ENCODE measurements around the gene PCYT1B.
"Not testable (repeated sequence)": the region's sequence is repeated elsewhere in the genome, so short reads cannot be mapped to it uniquely, and the experiment has no call there.

PCYT1B gene

DNA sequence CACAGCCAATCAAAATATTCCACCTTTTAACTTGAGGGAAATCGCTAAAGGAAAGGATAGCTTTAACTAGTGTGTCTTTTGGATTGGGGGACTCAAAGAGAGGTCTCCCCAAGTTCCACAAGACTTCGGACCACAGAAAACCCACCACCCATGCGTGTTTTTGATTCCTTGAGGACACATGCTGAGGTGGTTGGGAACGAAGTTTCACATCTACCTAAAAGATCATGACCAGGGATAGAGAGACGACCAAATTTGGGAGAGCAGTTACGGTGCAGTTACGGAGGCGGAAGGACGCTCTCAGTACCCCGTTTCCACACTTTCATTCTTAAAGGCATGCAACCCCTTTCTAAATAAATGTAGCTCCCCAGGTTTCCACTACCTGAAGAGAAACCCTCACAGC lies 1.1 kb downstream of the PCYT1B start:
- DNase-seq (ENCODE audit: low spot score) = no peak

DNA sequence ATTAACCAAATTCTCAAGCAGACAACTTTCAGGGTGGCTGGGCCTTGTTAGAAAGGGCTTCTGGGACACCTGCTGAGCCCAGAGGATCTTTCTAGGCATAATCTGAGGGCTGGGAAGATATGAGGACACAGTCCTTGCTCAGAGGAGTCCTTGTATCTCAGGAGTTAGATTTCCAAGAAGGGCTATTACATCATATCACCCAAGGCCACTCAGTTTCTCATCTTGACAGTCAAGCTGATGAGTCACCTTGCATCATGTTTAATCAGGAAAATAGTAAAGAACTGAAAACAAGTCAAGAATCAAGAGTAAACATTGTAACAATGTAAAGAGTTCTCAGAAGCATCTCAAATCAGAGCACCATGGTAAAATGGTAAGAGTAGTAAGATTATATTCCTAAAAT lies 4.0 kb downstream of the PCYT1B start:
- DNase-seq (ENCODE audit: low spot score) = no peak

DNA sequence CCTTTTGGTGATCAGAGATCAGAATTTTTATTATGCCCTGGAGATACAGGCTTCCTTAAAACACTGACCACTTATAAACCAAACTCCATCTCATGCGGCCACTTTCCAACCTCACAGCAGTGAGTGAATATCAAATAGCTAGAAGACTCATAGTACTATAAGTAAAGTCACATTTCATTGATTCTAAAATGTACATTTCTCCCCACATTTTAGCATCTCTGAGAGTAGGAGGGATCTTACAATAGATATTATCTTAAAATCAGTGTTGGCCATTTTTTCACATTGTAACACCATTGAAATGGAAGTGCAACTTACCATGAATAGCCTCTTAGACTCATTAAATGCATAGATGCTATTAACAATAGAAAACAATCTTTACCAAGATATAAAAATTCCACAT lies 17.4 kb downstream of the PCYT1B start:
- DNase-seq (ENCODE audit: low spot score) = no peak

DNA sequence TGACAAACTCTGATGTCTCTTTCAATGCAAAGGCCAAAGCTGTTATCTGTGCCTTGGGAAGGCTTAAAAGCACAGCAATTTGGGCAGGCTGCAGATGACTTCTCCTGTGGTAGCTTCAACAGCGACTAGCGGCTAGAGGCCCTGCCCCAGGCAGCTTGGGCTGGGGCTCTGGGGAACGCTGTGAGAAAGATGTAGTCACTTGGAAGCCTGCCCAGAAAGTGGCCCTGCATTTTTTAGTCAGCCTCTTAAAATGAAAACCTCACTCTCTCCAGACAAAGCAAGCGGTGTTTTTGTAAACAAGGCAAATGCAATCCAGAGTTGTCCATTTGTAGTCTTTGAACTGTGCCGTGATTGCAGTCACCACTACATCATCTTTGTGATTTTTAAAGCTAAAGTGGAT lies 27.5 kb downstream of the PCYT1B start:
- DNase-seq (ENCODE audit: low spot score) = peak; percentile 21

DNA sequence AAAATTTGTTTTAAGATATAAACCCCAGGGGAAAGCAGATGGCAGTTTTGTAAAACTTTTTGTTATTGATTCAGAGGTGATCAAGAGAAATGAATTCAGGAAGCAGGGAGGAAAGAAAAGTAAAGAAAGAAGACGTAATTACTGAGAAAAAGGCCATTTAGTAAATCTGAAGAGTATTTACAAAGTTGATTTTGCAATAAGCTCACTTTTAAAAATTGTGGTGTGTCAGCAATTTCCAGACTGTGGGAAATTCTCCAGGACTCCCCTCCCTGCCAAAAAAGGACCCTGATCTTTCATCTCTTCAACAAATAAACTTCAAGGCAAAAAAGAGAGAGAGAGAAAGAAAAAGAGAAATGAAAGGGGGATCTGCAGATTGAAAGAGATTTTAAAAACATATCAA lies 36.6 kb downstream of the PCYT1B start:
- no peak for DNase-seq (ENCODE audit: low spot score)

DNA sequence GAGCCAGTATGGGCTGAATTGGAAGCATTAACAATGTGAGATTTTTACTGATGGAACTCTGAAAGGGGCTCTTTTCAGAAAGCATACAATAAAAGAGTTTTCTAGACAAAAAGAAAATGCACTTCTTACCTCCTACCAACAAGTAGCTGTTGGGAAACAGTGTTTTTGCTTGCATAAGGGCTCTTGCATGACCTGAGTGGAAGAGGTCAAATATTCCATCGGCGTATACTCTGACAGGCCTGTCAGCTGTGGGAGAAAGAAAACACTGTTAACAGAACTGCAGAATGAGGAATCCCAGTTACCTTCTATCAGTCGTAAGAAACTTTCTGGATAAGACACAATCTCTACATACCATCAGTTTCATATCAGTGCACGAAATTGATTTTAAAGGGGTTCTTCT lies 39.5 kb downstream of the PCYT1B start:
- no peak for DNase-seq (ENCODE audit: low spot score)

DNA sequence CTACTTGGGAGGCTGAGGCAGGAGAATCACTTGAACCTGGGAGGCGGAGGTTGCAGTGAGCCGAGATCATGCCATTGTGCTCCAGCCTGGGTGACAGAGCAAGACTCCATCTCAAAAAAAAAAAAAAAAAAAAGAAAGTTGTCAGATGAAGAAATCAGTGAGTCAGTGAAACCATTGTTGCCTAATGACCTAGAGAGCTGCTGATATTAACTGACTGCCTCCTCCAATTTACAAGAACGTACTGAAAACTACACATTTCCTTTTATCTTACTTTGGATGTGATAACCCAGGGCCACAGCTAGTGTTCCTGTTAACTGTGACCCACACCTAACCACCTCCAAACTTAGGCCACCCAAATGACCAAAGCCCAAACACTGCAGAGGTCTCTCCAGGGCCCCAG lies 41.2 kb downstream of the PCYT1B start:
- DNase-seq (ENCODE audit: low spot score) = not testable (repeated sequence)

DNA sequence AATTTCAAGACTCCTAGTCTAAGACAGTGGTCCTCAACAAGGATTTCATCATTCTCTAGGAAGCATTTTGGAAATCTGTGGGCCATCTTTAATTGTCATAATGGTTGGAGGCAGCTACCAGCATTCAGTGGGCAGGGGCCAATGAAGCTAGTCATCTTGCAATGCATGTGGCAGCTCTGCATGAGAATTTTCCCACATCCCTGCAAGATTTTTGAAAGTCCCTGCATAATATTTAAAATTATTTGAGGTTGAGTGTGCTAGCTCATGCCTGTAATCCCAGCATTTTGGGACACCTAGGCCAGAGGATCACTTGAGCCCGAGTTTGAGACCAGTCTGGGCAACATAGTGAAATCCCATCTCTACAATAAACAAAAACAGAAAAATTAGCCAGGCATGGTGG lies 44.0 kb downstream of the PCYT1B start:
- DNase-seq (ENCODE audit: low spot score) = no peak

DNA sequence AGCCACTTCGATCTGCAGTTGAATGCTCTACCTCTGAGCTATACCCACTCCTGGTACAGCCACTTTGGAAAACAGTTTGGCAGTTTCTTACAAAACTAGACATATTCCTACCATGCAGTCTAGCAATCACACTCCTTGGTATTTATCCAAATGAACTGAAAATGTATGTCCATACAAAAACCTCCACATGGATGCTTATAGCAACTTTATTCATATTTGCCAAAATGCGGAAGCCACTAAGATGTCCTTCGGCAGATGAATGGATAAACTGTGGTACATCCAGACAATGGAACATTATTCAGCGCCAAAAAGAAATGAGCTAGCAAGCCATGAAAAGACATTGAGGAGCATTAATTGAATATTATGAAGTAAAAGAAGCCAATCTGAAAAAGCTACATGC lies 45.3 kb downstream of the PCYT1B start:
- DNase-seq (ENCODE audit: low spot score) = no peak

DNA sequence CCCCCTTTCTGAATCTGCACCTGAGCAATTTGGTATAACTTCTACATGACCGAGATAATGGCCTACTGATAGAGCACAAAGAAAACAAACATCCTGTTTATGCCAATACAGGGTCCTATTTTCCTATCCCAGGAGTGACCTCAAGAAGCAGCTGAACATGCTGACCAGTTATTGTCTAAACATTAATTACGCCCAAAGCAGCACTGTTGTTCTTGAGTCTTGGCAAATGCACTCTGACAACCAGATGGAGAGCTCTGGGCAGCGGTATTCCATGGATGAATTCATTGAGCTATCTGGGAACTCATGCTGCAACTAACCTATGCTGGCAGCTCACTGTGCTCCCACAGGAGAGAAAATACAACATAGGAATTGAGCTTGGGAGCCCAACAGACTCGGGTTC lies 52.6 kb downstream of the PCYT1B start:
- DNase-seq (ENCODE audit: low spot score) = no peak

DNA sequence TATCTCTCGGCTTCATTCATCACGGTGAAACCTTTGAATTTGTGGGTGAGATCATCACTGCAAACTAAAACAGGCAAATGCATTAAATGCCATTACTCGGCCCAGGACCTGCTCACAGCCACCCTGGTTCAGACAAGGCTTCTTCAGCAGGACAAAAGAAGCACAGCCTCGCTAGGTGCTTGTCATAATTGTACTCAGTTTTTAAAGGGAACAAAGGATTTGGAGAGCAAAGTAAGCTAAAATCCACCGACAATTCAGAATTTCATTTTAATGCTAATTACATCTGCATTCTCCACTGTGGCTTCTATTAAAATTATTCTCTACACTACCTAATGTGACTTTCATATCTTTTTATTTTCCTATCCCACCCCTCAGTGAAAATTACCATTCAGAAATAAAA lies 57.0 kb downstream of the PCYT1B start:
- no peak for DNase-seq (ENCODE audit: low spot score)

DNA sequence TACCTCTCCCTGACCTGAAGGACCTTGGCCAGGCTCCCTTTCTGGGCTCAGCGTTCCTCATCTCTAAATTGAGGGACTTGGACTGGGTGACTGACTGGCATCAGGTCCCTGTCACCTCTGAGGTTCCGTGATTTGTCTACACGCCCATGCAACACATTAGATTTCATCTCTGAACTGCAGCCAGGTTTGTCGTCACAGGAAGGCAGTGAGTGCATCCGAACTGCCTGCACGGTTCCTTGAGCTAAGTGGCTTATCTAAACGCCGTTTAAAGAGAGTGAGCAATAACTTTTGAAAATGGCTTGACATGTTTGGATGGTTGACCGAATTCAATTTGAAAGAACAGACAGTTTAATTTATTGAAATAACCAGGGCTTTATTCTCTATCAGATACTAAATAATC lies 70.1 kb downstream of the PCYT1B start:
- no peak for DNase-seq (ENCODE audit: low spot score)

DNA sequence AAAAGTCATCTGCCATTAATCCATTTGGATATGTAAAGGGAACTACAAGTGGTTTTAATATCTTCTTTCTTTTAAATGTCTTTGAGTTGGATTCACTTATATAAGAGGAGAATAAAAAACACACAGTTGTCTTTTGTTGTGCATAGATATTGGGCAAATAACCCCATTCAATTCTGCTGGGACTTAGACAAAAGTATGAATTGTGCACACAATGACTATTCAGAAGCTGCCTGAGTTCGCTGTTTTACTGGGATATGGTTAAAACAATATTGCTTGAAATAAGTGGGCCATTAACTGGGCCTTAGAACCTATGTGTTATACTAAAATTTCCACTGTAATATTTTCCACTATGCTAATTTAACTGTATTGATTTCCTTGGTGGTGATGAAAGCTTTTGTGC lies 71.7 kb downstream of the PCYT1B start:
- no peak for DNase-seq (ENCODE audit: low spot score)

DNA sequence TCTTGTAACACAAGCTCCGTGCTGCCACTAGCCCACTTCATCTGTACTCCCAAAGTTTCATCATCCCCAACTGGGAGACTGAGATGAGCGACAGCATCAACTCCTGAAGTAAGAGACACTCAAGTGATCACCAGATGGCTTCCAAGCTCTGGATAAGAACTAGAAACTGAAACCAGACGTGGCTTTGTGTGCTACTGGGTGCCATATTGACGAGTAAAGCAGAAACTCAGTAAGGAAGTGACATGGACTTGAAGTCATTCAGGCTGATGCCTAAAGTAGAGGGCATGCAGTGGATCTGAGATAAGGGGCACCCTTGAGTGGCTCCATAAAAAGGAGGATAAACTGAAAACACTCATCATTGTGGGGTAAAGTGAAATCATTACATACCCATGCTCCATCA lies 72.4 kb downstream of the PCYT1B start:
- DNase-seq (ENCODE audit: low spot score) = no peak

DNA sequence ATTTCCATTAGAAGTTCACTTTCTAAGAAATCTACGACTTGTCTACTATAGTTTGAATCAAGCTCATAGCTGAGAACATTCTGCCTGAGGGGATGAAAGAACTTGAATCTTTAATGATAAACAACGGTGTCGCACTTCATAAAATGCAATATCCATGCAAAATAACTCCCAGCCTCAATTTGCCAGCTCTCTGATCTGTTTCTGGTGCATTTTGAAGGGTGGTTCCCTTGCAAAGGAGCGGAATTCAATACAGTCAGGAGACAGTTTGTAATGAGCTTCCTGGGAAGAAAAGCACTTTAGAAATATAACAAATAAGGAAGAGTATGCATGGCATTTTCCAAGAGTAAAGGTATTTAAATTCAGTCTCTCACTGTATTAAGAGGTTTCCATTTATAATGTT lies 80.0 kb downstream of the PCYT1B start:
- no peak for DNase-seq (ENCODE audit: low spot score)

DNA sequence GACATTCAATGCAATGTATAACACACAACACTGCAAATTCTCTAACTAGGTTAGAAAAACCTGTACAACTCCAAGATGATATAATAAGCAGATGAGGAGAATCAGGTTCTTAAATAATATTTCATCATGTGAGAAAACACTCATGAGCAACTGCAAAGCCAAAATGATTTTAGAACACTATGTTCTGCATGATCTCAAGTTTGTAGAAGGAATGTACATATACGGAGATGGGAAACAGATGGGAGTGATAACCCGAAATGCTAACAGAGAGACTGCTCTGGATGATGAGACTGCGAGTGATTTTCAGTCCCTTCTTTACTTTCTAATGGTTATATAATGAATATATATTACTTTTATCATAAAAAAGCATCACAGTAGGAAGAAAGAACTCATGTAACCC lies 80.9 kb downstream of the PCYT1B start:
- no peak for DNase-seq (ENCODE audit: low spot score)

DNA sequence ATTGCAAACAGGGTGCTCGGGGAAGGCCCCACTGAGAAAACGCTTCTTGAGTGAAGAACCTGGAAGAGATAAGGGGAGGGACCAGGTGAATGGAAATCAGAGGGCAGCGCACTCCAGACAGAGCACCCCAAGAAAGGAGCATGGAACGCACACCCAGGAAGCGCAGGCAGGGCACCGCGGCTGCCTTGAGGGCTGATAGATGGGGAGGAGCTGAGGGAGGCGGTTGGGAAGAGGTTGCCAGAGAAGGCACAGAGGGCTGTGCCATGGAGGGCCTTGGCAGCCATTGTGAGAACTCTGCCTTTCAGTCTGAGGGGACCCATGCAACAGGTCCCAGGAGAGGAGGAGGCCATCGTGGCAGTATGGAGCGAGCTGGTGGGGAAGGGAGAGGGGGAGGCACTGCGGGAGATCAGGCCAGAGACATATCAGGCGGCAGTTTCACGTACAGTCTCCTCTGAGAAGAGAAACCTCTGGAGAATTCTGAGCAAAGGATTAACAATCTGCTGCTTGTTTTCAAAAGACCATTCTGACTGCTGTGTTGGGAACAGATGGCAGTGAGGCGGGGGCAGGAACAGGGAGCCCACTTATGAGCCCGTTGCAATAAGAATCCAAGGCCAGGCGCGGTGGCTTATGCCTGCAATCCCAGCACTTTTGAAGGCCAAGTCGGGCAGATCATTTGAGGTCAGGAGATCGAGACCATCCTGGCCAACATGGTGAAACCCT lies 83.7 kb downstream of the PCYT1B start:
- peak; percentile 78 for DNase-seq (ENCODE audit: low spot score)

DNA sequence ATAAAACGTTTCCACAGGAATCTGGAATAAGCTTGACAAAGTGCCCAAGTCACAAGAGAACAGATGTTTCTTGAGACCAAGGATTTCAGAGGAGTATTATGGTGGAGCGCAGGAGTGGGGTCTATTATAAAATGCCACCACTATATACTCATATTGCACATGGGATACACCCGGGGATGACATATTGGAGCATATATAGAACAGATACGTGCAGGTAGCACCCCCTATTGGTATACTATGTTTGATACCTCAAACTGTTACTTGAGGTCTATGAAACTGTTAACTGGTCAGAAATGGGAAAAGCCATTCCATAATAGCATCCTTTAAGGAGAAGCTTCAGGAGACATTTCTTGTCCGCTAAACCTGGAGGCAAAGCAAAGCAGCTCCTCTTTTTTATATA lies 86.0 kb downstream of the PCYT1B start:
- no peak for DNase-seq (ENCODE audit: low spot score)

DNA sequence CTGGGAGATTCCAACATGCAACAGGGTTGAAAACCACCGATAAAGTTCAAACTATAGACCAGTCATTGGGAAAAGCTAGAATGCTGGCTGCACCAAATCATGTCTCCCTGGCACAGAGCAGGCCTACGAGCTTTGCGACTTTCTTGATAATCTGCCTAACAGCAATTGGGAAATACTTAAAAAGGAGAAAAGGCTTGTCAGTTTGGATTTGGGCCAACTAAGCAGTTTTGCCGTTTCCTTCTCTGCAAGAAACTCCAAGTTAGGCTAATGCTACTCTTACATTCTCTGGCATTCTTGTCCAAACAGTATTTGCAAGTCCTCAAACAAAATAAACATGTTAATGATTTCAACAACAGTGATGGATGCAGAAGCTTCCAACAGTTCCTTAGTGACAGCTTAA lies 94.1 kb downstream of the PCYT1B start:
- no peak for DNase-seq (ENCODE audit: low spot score)

DNA sequence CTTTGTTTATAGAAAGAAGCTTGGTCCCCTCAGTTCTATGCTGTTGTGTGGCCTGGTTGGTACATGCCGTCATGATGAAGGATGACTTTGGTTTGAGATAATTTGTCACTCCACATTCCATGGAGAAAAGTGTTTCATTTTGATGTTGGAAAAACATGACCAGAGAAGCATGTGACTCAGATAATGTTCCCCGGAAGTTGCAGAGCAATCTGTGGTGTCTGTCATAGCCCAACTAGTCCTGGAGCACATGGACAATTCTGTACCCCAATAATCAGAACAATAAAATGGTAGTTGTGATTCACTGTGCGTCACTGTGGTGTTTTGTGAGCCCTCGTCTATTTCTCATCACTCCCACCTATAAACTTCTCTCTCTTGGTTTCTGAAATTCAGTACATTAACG lies 97.0 kb downstream of the PCYT1B start:
- no peak for DNase-seq (ENCODE audit: low spot score)

DNA sequence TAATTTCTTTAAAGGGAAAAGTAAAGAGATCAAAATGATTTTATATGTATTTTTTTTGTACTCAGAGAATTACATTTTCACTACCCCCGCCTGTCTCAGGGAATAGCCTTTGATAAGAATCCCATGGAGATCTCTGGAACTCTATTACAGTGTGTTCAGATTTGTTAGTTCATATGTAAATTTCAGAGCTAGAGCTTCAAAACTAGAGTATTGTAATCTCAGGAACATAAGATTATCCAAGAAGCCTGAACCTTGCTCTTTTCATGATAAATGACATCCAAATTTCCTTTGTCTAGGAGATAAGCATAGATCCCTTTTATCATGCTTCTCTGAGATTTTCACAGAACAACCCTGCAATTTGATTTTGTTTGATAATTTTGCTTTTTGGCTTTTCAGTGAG lies 99.2 kb downstream of the PCYT1B start:
- DNase-seq (ENCODE audit: low spot score) = no peak

DNA sequence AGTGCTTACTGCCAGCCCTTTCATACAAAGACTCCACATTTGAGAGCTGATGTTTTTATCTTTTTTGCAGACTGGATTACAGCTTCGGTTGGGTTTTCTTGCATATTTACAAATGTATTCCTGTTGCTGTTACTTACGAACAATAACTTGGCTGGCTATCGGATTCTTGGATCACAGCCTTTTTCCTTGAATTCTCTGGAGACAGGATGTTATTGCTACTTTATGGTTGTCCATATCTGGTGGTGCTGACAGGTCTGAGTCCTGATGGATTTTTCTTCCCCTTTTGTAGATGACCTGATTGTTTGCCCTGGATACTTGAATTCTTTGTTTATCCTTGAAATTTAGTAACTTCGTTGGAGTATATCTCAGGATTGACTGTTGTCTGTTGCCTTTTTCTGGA lies 104.4 kb downstream of the PCYT1B start:
- DNase-seq (ENCODE audit: low spot score) = no peak

DNA sequence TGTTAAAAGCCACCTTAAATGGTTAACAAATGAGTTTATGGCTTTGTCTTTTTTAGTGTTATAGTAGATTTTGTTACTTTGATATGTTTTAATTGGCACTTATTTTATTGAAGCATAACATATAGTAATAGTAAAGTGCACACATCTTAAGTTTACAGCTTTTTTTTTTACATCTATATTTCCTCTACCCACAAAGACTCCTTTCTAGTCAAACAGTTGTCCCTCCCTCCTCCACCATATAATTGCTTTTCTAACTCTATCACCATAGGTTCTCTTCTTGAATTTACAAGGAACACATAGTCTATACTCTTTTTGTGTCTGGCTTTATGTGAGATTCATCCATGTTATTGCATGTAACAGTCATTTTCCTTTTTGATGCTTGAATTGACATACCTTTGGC lies 110.6 kb downstream of the PCYT1B start:
- no peak for DNase-seq (ENCODE audit: low spot score)

DNA sequence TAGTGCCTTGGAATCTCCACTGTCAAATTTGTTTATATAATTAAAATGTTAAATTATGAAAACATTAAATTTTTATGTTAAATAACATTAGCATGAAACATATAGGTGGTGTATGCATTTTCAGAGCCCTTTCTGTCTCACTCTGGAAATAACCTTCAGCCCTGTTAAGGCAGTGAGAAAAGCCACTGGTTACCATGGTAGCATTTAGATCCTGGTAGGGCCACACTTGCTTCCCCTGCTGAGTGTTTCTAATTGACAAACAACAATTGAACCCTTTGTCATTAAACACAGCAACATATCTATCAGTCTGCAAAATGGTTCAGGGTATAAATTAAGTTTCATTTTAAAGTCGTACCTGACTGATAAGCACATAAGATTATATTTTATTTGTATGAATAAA lies 118.5 kb downstream of the PCYT1B start:
- no peak for DNase-seq (ENCODE audit: low spot score)

DNA sequence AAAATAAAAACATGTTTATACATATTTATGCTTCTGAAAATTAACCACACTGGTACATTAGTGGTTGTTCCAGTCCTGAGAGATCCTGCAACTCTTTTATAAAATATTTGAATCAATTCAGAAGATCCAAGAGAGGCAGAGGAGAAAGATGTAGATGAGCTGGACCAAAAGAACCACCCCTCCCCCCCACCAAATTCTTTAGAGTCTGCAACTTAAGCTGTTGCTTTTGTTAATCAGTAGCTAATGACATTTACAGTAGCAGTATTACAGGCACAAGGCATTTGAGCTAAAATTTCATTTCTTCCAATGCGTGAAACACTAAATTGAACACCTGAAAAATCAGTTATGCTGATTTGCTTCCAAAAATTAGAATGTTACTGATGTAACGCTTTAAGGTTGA lies 120.5 kb downstream of the PCYT1B start:
- no peak for DNase-seq (ENCODE audit: low spot score)
